ENCODE results near the gene TMEM233.
"Not testable (repeated sequence)": the region's sequence is repeated elsewhere in the genome, so short reads cannot be mapped to it uniquely, and the experiment has no call there.

TMEM233 gene

DNA sequence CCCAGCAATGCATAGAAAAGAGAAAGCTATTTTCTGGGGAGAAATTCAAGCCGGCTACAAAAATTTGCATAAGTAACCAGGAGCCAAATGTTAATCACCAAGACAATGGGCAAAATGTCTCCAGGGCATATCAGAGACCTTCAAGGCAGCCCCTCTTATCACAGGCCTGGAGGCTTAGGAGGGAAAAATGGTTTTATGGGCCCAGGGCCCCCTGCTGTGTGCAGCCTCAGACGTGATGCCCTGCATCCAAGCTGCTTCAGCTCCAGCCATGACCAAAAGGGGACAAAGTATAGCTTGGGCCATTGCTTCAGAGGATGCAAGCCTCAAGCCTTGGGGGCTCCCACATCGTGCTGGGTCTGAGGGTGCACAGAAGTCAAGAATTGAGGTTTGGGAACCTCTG, 15.8 kb downstream of the TMEM233 start:
- no peak for DNase-seq (ENCODE audit: low spot score)

GRCh38 chr12:119613319-119613936, 19.9 kb downstream of the TMEM233 start:
- no peak for DNase-seq (ENCODE audit: low spot score)

DNA sequence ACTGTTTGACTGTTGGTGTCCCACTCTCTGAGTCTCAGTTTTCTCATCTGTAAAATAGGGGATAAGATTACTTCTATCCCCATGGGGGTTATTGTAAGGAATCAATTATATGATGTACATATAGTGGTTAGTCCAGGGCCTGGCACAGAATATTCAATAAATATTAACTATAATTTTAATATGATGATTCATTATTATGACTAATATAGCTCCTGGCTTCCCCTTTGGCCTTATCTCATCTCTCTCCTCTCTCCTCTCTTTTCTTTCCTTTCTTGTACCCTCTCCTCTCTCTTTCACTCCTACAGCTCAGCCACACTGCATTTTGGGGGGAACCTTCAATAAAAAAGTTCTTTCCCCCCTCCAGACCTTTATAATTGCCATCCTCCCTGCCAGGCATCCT, 21.1 kb downstream of the TMEM233 start:
- DNase-seq (ENCODE audit: low spot score): no peak

DNA sequence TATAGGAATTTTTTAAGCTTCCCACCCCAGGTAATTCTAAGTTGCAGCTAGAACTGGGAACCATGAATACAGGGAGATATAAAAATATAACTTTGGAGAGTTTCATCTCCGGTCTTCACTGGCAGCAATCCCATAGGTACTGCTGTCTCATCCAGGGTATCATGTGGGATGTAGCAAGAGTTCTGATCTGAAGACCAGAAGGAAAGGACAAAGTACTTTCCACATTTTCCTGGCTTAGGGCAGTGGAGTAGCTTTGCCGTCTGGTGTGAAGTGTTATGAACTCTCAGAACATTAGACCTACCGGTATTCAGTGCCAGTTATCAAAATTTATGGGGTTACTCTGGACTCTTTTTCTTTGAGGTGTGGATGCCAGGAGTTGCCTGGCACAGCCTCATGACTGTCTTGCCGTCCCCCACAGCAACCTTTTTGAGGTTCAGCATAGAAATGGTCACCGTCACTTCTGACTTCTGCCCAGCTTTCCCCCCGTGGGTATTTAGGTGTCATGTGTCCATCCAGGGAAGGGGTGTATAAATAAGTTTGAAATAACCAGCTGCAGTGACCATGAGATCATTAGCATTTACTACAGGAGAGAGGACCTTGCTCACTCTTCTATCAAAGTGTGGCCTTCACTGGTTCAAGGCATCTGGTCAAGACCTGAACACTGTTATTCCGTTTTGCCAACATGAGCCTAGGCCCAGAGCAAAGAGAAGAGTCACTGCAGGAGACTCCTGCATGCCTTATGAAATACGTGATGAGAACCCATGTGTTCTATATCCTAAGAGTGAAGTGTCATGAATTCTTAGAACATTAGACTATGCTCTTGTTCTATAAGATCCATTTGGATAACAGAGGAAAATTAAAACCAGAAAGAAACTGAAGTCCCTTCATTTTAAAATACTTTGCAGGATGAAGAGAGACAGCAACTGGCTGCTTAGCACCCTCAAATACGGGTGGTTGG, 22.2 kb downstream of the TMEM233 start:
- DNase-seq (ENCODE audit: low spot score): no peak

DNA sequence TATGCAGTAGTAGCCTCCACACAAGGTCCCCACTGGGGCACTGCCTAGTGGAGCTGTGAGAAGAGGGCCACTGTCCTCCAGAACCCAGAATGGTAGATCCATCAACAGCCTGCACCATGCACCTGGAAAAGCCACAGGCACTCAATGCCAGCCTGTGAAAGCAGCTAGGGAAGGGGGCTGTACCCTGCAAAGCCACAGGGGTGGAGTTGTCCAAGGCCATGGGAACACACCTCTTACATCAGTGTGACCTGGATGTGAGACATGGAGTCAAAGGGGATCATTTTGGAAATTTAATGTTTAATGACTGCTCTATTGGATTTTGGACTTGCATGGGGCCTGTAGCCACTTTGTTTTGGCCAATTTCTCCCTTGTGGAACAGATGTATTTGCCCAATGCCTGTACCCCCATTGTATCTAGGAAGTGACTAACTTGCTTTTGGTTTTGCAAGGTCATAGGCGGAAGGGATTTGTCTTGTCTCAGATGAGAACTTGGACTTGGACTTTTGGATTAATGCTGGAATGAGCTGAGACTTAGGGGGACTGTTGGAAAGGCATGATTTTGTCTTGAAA, 24.8 kb downstream of the TMEM233 start:
- not testable (repeated sequence) for DNase-seq (ENCODE audit: low spot score)

- no peak for DNase-seq (ENCODE audit: low spot score)
These were observed 26.9 kb downstream of the TMEM233 start for GRCh38 chr12:119620490-119620889.

- no peak for DNase-seq (ENCODE audit: low spot score)
These were observed 28.3 kb downstream of the TMEM233 start for GRCh38 chr12:119621878-119622277.

GRCh38 chr12:119624966-119625365, 31.4 kb downstream of the TMEM233 start:
- no peak for DNase-seq (ENCODE audit: low spot score)

- DNase-seq (ENCODE audit: low spot score): no peak
These were observed 33.6 kb downstream of the TMEM233 start for GRCh38 chr12:119627019-119627643.

DNA sequence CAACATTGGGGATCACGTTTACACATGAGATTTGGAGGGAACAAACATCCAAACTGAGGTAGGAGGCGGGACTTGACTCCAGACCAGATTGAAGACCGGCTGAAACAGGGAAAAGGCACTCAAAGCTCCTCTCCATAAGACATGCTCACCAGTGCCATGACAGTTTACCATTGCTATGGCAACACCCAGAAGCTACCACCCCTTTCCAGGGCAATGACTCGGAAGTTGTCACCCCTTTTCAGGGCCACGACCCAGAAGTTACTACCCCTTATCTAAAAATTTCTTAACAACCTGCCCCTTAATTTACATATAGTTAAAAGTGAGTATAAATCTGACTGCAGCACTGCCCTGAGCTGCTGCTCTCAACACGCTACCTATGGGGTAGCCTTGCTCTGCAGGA, 34.1 kb downstream of the TMEM233 start:
- no peak for DNase-seq (ENCODE audit: low spot score)

DNA sequence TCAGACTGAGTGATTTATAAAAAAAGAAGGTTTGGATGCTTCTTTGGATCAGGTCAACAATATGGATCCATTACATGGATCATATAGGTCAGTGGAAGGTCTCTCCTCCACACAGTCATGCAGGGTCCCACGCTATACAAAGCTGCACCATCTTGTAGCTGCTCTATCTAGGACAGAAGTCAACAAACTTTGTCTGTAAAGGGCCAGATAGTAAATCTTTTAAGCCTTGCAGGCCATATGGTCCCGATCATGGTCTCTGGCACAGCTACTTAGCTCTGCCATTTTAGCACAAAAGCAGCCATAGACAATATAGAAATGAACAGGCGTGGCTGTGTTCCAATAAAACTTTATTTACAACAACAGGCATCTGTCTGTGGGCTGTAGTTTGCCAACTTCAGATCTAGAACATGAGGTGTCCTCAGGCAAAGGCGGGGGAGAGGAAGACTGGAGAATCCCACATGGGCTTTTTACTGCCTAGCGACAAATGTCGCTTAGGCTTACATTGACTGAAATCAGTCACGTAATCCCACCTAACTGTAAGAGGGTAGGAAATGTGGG, 36.7 kb downstream of the TMEM233 start:
- no peak for DNase-seq (ENCODE audit: low spot score)

DNA sequence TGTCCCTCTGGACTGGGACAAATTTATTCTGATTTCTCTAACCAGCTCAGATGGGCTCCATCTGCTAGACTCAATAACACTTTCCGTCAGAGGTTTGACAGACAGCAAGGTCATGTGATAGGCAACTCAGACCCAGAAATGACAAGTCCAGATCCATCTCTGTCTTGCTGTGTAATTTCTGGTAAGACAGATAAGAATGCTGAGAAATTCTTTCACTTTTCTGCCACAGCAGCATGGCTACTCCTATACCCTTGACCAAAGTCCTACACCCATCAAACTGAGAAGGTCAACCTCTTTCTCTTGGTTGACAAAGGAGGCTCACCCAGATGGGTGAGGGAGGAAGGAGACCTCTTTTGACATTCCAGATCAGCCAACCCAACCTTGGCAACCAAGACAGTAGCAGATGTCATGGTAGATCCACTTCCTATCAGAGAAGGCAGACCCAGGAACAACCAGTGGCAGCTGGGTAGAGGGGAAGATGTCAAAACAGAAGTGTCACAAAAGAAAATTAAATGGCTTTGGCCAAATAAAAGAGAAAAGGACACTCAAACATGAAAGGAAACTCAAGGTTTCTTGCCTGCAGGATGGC, 37.5 kb downstream of the TMEM233 start:
- no peak for DNase-seq (ENCODE audit: low spot score)

GRCh38 chr12:119631930-119632678, 38.5 kb downstream of the TMEM233 start:
- DNase-seq (ENCODE audit: low spot score): no peak

DNA sequence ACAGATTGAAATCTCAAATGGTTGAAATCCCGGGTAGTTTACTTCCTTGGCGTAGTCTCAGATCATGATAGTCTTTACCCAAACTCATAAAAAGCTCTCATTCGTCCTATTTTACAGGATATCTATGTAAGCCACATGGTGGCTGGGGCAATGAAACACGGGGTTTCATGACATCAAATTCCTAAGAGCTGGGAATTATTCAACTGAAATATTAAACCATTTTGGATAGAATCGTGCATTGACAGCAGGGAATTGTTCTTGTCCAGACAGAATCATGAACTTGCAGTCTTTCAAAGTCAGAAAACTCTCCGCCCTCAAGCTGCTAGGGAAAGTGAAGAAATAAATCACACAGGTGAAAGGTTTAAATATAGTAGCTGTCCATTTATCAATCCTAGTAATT, 41.2 kb downstream of the TMEM233 start:
- DNase-seq (ENCODE audit: low spot score): no peak

DNA sequence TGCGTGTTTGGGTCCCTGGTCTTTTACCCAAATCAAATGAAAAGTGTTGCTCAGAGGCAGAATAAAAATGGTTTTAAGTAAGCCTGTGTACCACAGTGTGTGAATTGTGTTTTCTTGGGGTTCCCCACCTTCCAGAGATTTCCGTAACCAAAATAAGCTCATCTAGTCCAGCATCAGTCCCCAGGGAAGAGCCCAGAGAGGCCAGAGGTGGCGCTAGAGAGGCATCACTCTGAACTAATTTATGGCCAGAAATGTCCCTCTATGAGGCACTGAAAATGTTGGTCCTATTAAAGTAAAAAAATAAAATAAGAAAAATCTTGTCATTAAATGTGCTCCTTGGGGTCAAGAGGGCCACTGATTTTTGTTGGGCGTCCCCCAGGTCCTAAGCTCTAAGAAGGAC, 49.4 kb downstream of the TMEM233 start:
- peak; percentile 46 for DNase-seq (ENCODE audit: low spot score)

DNA sequence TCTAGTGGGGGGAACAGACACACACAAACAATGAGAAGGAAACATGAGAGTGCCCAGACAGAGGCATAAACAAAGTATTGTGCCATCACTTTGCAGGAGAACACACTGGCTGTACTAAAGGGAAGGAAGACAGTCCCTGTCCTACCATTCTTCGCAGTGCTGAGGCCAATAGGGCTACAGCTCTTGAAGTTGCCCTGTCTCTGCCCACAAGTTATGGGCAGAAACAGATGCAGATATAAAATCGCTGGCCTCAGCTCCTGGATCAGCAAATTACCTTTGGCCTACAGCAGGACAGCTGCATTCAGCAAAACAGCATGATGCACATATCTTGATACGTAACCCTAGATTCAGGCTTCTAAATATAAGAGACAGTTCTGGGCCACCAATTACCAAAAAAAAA, 51.4 kb downstream of the TMEM233 start:
- no peak for DNase-seq (ENCODE audit: low spot score)

DNA sequence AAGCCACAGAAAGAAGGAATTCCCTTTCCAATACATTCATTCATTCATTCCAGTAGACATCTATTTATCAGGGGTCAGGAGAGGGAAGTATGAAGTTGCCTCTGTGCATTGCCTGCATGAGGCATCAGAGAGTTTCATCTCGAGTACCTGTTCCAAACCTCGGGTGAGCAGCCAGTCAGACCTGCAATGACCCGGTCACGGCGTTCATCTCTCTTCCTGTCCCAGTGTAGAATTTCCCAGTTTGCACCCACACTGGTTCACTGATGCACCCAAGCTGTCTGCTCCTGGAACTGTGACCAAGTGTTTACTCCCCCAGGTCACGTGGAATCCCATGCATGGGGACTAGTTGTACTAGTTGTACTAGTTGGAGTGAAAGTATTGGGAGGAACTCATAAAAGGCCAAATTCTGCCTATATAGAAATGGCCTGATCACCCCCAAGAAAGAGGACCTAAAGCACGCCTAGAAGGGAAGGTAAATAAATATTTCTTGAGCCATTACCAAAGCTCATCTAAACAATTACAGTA, 52.0 kb downstream of the TMEM233 start:
- DNase-seq (ENCODE audit: low spot score): no peak

DNA sequence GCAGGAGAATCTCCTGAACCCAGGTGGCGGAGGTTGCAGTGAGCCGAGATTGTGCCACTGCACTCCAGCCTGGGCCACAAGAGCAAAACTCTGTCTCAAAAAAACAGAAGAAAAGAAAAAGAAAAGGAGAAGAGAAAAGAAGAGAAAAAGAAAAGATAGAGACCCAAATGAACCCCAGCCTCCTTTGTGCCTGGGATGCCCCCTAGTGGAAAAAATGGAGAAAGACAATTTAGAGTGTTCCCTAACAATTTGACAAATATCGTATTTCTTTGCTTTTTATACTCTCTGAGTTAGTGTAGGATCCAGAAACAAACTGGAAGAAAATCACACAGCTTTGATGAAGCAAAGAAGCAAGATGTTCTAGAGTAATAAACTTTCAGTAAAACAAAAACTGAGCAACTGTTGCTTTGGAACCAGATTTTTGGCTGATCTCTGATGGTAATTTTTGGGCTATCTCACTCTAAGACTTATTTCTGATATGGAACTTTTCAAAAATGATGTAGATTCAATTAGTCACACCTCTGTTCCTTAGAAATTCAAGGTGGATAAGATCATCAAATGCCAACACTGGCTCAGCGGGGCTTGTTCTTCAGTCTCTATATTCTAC, 55.7 kb downstream of the TMEM233 start:
- peak; percentile 63 for DNase-seq (ENCODE audit: low spot score)

DNA sequence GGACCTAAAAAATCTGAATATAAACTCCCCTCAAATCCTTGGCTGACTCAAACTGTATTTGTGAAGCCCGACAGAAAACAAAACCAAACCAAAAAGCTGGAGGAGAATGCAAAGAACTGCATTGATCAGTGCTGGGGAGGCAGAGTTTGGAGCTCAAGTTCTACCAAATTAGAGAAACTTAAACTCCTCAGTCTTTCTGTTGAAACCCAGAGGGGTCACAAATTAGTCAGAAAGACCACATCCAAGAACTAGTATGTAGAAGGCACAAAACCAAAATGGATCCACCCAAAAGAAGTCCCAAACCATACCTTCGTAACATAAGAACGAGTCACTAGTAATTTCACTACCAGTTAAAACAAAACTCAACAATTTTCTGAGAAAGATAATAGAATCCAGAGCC, 59.1 kb downstream of the TMEM233 start:
- DNase-seq (ENCODE audit: low spot score): no peak

GRCh38 chr12:119657001-119657400, 63.4 kb downstream of the TMEM233 start:
- DNase-seq (ENCODE audit: low spot score): not testable (repeated sequence)
